HG03039 (cell line): ENCODE data around the gene CLDN22.
"Not testable (repeated sequence)": the region's sequence is repeated elsewhere in the genome, so short reads cannot be mapped to it uniquely, and the experiment has no call there.

Experiments
- ATAC-seq: cut with Tn5 transposase; IDR thresholded peaks from one replicate; pipeline ENCODE4 v1.9.1; 2021; ENCODE audit warnings: mild to moderate bottlenecking, moderate library complexity; ENCODE audit not compliant: unreplicated experiment

Gene CLDN22

DNA sequence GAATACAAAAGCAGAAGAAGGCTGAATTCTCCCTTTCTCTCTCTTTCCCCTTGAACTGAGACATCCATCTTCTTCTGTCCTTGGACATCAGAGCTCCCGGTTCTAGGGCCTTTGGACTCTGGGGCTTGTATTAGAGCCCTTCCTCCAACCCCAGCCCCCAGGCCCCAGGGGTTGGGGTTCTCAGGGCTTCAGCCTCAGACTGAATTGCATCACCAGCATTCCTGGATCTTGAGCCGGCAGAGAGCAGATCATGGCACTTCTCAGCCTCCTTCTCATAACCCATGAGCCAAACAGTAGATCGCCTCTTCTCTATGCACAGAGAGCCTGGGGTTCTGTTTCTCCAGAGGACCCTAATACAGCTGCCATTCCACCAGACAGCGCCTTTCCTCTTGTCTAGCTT, 27.5 kb upstream of the CLDN22 start:
- ATAC-seq = no peak

DNA sequence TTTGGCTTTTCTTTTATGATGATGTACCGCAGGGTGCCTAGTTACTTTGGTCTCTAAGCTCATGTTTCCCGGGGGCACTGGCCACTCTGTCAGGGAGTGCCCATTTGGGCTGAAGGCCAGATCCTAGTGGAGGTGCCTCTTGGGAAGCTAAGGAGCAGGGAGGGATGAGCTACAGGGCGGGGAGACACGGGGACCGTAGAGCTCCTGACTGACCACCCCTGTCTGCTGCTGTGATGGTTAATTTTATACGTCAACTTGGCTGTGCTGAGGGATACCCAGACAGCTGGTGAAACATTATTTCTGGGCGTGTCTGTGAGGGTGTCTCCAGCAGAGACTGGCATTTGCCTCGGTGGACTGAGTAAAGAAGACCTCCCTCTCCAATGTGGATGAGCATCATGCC, 27.1 kb upstream of the CLDN22 start:
- no peak for ATAC-seq

DNA sequence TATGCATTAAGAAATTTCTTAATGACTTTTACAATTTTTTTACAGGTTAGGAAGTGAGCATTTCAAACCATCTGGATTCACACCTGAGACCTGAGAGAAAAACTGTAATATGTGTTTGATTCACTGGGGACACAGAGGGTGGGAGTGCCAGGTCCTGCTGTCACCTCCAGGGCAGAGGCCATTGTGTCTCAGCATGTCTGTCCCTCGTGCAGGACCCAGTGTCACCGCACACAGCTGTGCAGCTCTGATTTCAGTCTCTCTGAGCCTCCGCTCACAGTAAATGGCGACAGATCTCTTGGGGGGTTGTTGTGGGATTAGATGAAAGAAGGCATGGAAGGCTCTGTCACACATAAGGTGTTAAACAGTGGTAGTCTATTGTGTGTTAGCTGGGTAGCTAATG, 25.2 kb upstream of the CLDN22 start:
- ATAC-seq = no peak

DNA sequence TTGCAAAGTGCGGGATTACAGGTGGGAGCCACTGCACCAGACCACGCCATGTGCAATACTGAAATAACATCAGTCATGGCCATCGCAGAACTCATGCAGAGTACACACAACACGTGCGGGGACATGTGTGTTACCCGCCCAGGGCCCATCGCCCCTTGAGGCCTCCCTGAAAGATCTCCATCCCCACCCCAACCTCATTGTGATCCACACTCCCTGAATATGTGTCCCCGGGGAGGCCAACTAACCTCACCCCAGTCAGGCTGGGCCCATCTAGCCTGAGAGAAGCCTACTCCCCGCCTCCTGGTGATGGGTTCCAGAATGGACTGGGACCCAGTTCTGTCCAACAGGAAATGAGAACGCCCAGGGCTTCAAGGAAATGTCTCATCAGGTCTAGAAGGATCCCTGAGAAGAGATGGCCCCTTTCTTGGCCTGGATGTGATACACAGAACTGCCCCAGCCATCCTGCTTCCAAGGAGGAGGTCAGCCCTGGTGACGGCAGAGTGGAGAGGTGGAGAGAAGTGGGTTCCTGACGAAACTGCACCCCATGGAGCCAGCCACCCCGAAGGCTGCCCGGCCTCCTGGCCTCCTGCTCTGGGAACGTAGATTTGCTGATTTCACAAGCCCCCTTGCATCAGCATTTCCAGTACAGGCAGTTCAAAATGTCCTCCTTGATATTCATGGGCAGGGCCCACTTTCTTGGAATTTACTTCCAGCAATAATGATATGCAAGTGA, 24.6 kb upstream of the CLDN22 start:
- no peak for ATAC-seq

DNA sequence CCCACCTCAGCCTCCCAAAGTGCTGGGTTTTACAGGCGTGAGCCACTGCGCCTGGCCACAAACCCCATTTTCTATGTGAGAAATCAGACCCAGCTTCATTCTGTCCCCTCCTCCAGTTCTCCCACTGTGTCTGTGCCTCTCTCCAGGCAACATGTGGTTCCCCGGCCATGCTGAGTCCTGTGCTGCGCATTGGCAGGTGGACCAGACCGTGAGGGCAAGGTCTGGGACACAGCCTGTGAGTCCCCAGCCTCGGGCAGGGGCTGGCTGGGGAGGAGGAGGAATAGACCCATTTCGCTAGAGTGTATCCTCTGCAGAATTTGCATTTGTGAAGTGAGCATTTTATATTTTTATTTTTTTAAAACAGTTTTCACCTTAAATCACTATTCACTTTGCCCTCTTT, 23.7 kb upstream of the CLDN22 start:
- ATAC-seq = no peak

DNA sequence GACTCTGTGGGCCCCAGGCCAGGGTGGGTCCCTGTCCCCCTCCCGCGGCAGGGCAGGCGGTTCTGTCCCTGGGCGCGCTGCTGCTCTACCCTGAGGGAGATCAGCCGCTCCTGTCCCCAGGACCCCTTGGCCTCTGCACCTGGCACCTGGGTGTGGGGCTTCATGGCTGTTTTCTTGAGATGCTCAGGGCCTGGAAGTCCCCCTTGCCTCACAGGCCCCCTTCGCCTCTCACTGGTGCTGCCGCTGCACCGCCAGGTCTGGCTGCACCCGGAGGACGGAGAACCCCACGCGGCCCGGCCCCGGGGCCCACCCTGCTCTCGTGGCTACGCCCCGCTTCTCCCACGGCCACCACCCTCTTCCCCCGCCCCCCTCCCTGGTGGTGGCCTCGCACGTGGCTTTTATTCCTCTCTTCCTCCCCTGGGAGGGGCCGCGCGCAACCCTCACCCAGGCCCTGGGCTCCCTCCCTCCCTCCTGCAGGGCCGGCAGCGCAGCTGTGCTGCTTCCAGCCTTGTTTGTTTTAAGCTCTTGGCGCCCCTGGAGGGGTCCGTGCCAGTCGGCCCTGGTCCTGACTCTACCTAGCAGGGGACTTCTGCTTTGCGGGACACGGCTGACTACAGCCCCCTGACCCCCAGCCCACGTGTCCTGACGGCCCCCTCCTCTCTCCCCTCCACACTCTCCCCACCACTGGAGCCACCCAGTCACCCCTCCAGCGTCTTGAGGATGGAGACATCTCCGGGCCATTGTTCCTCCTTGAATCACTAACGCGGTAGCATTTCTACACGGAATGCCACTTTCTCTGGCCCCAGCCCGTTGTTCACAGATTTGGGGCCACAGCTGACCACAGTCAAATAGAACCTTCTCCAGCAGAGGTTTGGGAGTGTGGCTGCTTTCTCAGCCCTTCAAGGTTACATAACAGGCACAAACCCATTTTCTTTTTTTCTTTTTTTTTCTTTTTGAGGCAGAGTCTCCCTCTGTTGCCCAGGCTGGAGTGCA, 22.8 kb upstream of the CLDN22 start:
- no peak for ATAC-seq

DNA sequence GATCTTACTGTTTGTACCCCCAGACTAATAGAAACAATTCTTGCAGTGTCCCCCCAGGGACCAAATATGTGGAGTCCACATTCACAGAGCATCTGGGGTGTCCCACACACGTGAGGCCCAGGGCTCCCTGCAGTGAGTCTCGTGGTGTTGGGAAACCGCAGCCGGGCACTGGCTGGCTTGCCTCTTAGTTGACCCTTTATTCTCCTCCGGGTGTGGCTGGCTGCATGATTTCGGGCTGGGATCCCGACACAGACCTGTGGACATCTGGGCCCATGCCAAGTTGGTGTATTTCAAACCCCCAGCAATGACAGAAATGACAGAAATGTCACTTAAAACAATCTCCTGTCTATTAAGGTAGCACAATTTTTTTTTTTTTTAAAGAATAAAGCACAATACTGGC, 17.8 kb upstream of the CLDN22 start:
- no peak for ATAC-seq

DNA sequence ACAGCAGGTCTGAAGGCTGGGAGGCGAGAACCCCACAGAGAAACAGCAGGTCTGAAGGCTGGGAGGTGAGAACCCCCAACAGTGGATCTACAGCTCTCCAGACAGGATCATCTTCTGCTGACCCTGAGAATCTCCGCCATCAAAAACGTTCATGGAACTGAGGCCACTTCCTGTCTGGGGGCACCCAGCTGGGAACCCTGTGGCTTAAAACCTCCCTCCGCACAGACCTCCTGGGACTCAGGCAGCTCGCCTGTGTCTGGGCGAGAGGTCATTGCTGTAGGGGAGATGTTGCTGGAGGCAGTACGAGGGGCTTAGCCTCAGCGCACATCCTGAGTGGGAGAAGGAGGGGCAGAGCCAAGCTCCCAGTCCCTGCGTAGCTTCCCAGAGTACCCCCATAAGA, 17.3 kb upstream of the CLDN22 start:
- no peak for ATAC-seq

DNA sequence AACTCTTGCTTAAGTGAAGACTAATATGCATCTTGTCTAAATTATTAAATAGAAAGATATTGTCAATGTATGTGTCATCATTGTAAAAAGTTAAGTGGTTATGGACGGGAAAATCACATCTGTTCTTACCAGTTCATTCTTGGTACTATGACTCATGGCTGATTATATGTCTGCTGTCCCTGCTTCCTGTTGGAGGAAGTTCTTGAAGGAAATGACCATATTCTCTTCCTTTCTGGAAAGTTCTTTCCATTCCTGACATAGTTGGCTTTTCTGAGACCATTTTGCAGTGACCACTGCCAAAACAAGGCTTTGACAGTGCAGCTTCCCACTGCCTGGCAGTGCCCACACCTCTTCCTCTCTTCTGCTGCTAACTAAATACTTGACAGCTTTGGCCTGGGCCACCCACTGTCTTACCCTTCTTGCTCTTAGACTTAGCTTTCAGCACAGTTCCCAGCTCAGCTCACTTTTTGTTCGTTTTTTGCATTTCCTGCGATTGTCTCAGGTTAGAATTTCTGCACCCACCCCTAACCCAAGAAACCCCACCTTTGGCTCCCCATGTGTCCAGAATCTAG, 15.4 kb upstream of the CLDN22 start:
- ATAC-seq = no peak

DNA sequence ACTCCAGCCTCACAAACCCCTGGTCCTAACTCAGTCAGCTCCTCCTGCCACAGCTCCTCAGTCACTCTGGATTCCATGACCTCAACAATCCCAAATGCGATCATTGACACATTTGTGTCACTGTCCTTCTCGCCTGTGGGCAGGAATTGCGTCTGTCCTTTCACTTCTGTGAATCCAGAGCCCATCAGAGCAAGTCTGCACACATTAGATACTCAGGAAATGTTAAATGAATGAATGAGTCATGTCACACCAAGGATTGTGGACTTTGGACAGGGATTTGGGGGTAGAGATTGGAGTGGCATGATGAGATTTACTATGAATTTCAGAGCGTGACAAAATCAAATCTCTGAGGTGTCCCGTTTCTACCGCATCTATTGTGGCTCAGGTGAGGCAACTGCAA, 13.9 kb upstream of the CLDN22 start:
- ATAC-seq = no peak

DNA sequence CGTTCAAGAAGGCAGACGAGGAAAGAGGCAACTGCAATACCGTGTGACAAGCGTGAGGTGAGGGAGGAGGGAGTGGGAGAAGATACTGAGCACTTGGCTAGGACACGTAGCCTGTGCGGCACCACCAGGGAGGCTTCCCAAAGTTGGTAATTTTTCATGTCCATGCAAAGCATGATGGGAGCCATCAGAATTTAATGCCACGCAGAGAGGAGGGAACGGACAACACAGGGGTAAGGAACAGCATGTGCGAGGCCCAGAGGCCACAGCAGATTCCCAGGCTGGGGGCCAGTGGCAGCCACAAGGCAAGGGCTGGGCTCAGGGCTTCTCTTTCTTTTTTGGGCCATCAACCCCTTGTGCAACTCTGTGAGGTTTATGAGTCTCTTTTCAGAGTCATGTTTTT, 13.1 kb upstream of the CLDN22 start:
- no peak for ATAC-seq

DNA sequence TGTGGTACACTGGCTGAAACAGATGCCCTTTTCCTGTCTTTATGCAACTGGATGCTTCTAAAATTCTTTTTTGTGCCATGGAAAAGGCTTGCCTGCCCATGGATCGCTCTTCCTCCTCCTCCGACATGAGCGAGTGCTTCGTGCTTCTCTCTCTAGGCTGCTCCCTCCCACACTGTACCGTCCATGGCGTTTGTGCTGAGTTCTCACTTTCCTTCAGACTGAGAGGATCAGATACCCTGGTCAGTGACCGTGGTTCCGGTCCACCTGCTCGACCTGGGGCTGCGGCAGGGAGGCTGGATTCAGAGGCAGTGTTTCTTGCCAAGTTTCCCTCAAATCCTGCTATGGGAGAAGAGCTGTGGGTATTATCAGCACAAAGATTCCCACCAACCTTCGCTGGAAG, 12.4 kb upstream of the CLDN22 start:
- no peak for ATAC-seq

DNA sequence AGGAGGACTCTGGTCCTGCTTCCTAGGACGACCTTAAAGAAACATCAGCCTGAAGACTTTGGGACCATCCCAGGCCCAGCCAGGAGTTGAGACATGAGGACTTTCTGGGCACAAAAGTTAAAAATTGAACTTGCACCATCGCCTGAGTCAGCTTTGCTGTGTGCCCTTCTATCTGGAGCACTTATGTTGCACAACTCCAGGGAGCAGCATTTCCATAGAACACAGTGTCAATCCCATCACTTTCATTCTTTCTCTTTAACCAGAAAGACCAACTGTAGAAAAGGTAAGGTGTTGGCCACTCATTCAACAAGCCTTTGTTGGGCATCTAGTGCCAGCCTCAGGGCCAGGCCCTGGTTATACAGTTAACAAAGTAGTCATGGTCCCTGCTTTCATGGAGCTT, 10.8 kb upstream of the CLDN22 start:
- no peak for ATAC-seq

DNA sequence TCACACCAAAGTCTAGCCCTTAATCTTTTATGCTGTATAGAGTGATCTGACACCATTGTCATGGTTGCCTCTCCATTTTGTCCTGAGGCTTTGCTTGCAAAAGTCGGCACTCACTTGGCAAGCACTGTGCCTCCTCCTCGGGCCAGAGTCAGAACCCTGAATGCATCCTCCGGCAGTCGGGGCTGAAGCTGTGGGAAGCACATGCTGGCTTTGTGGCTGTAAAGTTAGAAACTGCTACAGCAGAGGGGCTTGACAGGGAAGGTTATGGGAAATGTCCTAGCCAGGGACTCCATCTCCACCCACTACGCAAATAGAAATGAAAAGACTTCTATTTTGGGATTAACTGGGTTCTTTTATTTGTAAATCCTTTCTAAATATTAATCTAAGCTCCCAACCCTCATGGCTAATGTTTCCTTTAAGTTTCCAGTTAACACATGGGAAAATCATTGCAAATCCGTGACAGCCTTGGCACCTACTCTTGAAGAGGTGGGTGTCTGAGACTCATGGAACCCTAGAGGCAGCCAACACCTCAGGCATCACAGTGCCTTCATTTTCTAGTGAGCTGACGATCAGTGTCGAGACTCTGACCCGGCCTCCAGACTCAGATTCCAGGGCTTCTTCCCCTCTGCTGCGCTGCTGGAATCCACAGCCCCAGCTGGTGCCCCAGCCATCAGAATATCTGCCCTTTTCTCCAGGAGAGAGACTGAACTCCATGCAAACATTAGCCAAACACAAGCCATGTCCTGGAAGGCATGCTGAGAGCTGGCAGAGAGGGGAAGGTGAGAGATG, 10.1 kb upstream of the CLDN22 start:
- ATAC-seq = no peak

DNA sequence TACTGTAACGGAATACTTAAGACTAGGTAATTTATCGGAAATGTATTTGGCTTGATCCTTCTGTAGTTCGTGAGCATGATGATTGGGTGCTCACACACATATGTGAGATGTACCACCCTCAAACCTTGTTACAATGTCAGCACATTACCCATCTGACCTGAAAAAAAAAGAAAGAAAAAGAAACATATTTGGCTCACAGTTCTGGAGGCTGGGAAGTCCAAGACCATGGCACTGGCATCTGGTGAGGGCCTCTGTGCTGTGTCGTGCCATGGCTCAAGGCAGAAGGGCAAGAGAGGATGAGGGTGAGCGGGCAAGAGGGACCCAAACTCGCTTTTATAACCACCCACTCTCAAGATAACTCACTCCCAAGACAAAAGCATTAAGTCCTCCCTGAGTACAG, 9.2 kb upstream of the CLDN22 start:
- no peak for ATAC-seq

DNA sequence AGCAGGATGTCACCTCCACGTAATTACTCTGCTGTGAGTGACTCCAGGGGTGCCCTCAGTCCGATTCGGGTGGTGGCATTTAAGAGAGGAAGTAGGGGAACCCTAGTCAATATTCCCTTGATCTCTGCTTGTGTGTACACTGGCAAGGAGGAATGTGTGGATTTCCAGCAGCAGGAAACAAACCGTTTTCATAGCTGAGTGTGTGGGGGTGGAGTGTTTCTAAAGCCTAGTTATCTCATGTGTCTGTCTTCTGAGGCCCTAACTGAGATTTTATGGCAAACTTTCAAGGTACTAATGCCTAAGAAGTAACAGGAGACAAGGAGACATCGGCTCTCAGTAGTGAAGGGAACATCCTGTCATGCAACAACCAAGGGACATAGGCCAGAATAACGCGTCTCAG, 8.8 kb upstream of the CLDN22 start:
- ATAC-seq = no peak

DNA sequence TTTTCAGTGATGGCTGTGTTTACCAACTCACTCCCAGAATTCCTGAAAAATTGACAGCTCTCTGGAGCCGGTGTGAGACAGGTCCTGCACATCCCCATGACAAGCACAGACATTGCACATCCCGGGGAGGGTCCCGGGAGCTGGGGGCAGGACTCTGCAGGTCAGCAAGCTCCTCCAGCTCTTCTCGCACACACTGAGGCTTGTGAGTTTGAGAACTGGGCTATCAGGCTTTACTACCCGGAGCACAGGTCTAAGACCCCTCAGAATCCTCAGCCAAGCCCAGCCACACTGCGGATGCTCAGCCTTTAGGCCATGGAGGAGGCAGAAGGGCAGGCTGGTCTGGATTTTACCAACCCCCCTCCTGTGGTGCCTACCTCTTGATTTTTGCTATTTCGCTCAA, 7.8 kb upstream of the CLDN22 start:
- no peak for ATAC-seq

DNA sequence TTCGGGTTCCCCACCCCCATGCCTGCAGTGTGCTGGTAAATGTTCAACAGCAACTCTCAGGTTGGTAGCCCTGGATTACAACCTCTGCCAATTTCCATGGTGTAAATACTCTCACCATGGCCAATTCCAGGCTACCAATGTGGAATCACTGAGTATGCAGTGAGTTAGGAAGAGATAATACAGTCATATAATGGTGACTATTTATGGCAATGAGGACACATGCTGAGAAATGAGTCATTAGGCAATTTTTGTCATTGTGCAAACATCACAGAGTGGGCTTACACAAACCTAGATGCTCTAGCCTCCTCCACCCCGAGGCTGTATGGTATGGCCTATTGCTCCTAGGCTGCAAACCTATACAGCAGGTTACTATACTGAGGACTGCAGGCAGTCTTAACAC, 6.8 kb upstream of the CLDN22 start:
- no peak for ATAC-seq

DNA sequence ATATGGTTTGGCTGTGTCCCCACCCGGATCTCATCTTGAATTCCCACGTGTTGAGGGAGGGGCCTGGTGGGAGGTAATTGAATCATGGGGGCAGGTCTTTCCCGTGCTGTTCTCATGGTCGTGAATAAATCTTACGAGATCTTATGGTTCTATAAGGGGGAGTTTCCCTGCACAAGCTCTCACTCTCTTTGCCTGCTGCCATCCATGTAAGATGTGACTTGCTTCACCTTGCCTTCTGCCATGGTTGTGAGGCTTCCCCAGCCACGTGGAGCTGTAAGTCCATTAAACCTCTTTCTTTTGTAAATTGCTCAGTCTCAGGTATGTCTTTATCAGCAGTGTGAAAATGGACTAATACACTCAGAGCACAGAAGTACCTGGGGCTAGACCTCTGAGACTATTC, 6.3 kb upstream of the CLDN22 start:
- ATAC-seq = not testable (repeated sequence)

DNA sequence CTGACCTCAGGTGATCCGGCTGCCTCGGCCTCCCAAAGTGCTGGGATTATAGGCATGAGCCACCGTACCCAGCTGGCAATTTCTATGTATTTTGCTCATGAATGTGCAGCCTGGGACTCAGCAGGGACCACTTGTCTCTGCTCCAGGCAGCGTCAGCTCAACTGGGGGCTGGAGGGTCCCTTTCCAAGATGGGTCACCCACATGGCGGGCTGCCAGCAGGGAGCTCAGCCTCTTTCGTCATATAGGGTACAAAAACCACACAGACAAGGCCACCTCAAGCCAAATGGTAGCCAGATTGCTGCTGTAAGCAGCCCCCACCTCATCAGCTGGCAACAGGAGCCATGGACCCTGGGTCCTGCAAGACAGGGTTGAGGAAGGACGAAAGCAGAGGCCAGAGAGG, 4.5 kb upstream of the CLDN22 start:
- no peak for ATAC-seq

DNA sequence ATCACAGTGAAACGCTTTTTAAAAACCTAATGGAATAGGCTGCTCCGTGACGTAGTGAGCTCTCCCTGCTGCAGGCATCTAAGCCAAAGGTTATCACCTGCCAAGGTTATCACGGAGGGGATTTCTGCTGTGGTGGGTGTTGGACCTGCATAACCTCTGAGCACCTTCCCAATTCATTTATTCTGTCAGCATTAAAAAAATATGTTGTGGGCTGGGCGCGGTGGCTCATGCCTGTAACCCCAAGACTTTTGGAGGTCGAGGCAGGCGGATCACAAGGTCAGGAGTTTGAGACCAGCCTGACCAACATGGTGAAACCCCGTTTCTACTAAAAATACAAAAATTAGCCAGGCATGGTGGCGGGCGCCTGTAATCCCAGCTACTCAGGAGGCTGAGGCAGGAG, 4.0 kb upstream of the CLDN22 start:
- not testable (repeated sequence) for ATAC-seq
